A549 (cell line): Measurements from ENCODE around the gene AK1.

Experiments used
- CTCF ChIP-seq: fragments of >200 bp; sonication (Bioruptor Twin); formaldehyde crosslinking; IDR thresholded peaks from 3 replicates; pipeline ENCODE4 v1.5.1; 2016
- MAX ChIP-seq: IDR thresholded peaks from 2 replicates; pipeline ENCODE4 v1.6.1; 2012
- MAZ ChIP-seq: fragments of 150-350 bp; IDR thresholded peaks from 2 replicates; pipeline ENCODE4 v1.6.1; 2014; ENCODE audit warnings: antibody characterized with exemption, low read depth, low read length, borderline replicate concordance
- MYC ChIP-seq: IDR thresholded peaks from 2 replicates; pipeline ENCODE4 v1.6.1; 2012; ENCODE audit warnings: mild to moderate bottlenecking, inconsistent platforms, low read length, improper control_type of control experiment, borderline replicate concordance
- NFE2L2 ChIP-seq: fragments of 150-350 bp; conservative IDR thresholded peaks from 2 replicates; pipeline ENCODE4 v1.6.1; 2014; ENCODE audit warnings: low read length
- PHF8 ChIP-seq: fragments of 200-600 bp; sonication (generic); IDR thresholded peaks from 2 replicates; pipeline ENCODE4 v1.6.1; 2016; ENCODE audit warnings: low read depth, mild to moderate bottlenecking, antibody characterized with exemption, moderate library complexity, borderline replicate concordance
- POLR2A ChIP-seq: IDR thresholded peaks from 2 replicates; pipeline ENCODE4 v1.6.1; 2012; ENCODE audit warnings: mild to moderate bottlenecking, low read length
- SMC3 ChIP-seq: fragments of >200 bp; sonication (Bioruptor Twin); formaldehyde crosslinking; IDR thresholded peaks from 3 replicates; pipeline ENCODE4 v1.6.1; 2018; ENCODE audit warnings: inconsistent platforms
- SREBF2 ChIP-seq: fragments of 450-650 bp; IDR thresholded peaks from 2 replicates; pipeline ENCODE4 v1.6.1; 2014; ENCODE audit warnings: mild to moderate bottlenecking, moderate library complexity

GRCh38 chr9:127905004-127905728 is 27.7 kb upstream of the AK1 start:
- TF ChIP-seq POLR2A (no peak), CTCF (no peak), SMC3 (no peak), MYC (no peak), MAX (no peak), PHF8 (no peak), NFE2L2 (no peak), SREBF2 (no peak), MAZ (no peak)
